Right lobe of liver (tissue), 4 donors: ENCODE measurements around the gene CHMP1A.

Experiments used
- POLR2A ChIP-seq: fragments of 450-650 bp; IDR thresholded peaks from one replicate; pipeline ENCODE4 v1.6.1; 2017; ENCODE audit warnings: antibody characterized with exemption, mild to moderate bottlenecking
- TF ChIP-seq, protein P1 (sequence below), 4 donors: fragments of 200-600 bp in 3 of 4; fragments of 450-650 bp in 1 of 4; IDR thresholded peaks; one replicate each; pipeline versions ENCODE4 v1.5.1 to v1.8.0; 2016 to 2022; ENCODE audit warnings: antibody characterized with exemption in 4 of 4, mild to moderate bottlenecking in 2 of 4
- donor health status: DM: no; HTN: no; CAD: no.
- donor health status: DM: no; HTN: no; CAD: no.
- donor health status: DM: no; HTN: yes; CAD: no.

DNA sequence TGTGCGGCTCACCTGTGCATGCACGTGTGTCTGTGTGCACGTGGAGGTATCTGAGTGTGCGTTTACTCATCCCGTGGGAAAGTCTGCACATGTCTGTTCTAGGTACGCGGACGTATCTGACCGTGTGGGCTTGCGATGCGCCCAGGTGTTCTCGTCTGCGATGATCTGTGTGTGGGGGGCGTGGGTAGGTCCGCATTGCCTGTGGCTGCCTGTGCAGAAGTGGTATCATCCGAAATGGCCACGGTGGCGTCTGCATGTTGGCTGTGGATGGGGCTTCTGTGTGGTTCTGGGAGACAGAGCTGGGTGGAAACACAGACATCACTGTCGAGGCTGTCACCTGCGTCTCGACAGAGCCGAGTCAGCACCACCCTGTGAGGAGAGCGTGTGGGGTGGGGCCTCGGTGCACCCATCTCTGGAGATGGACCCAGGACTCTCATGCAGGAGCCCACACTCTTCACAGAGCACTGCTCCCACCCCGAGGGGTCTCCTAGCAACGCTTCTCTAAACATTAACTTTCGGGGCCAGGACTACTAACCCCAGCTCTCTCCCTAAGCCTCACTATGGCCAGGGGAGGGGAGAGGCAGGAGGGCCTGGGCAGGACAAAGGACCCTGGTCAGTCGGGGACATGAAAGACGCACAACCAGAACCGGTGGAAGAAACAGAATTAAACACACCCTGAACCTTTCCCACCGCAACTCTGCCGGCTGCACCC is 35.7 kb downstream of the CHMP1A start:
- TF ChIP-seq POLR2A, result no peak
- TF ChIP-seq, protein P1, sequence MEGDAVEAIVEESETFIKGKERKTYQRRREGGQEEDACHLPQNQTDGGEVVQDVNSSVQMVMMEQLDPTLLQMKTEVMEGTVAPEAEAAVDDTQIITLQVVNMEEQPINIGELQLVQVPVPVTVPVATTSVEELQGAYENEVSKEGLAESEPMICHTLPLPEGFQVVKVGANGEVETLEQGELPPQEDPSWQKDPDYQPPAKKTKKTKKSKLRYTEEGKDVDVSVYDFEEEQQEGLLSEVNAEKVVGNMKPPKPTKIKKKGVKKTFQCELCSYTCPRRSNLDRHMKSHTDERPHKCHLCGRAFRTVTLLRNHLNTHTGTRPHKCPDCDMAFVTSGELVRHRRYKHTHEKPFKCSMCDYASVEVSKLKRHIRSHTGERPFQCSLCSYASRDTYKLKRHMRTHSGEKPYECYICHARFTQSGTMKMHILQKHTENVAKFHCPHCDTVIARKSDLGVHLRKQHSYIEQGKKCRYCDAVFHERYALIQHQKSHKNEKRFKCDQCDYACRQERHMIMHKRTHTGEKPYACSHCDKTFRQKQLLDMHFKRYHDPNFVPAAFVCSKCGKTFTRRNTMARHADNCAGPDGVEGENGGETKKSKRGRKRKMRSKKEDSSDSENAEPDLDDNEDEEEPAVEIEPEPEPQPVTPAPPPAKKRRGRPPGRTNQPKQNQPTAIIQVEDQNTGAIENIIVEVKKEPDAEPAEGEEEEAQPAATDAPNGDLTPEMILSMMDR (IDR thresholded peaks at IDR 0.05), result no peak
